Adrenal gland (tissue), 12 donors: ENCODE measurements around the gene CYTH3. TPM values are rescaled to one million over a fixed set of nuclear protein-coding genes. Genes with fewer than 3 reads are reported as not detected.

ENCODE experiments used
- DNase-seq, 7 donors: peaks; one replicate each; pipeline ENCODE4 v3.0.0-alpha.2; 2019 to 2020
- H3K27ac ChIP-seq, 5 donors: fragments of 200-600 bp; sonication (generic) in 4 of 5; 1 replicate in 3 of 5; 2 replicates in 2 of 5; pipeline versions ENCODE4 v1.5.1 to v1.8.0; 2016 to 2020; ENCODE audit warnings: mild to moderate bottlenecking in 1 of 5
- H3K27me3 ChIP-seq: fragments of 200-600 bp; 2 replicates; pipeline ENCODE4 v1.8.0; 2021
- H3K36me3 ChIP-seq, 2 donors: fragments of 200-600 bp; replicated peaks in 1 of 2; 1 replicate in 1 of 2; 2 replicates in 1 of 2; pipeline versions ENCODE4 v1.5.1 to v1.8.0; 2018 to 2022
- H3K4me1 ChIP-seq, 2 donors: fragments of 200-600 bp; replicated peaks in 1 of 2; 1 replicate in 1 of 2; 2 replicates in 1 of 2; pipeline versions ENCODE4 v1.5.1 to v1.8.0; 2018 to 2021
- H3K4me3 ChIP-seq, 4 donors: fragments of 200-600 bp; sonication (generic) in 3 of 4; one replicate each; pipeline ENCODE4 v1.5.1; 2016 to 2018
- H3K9me3 ChIP-seq, 3 donors: fragments of 200-600 bp; sonication (generic) in 1 of 3; replicated peaks in 1 of 3; 1 replicate in 2 of 3; 2 replicates in 1 of 3; pipeline versions ENCODE4 v1.5.1 to v1.8.0; 2016 to 2021
- CTCF ChIP-seq, 6 experiments: fragments of 450-650 bp in 4 of 6; fragments of 200-600 bp in 2 of 6; sonication (generic) in 1 of 6; IDR thresholded peaks; 1 replicate in 5 of 6; 2 replicates in 1 of 6; pipeline versions ENCODE4 v1.5.1 to v1.8.0; 2016 to 2021; ENCODE audit warnings: antibody characterized with exemption in 6 of 6, mild to moderate bottlenecking in 2 of 6, moderate library complexity in 1 of 6
- POLR2A ChIP-seq, 2 donors: fragments of 450-650 bp; IDR thresholded peaks; one replicate each; pipeline ENCODE4 v1.6.1; 2017; ENCODE audit warnings: antibody characterized with exemption in 2 of 2, mild to moderate bottlenecking in 2 of 2, moderate library complexity in 1 of 2
- WGBS, 4 donors: extraction: QIAGEN DNeasy Blood & Tissue Kit in 2 of 4; methylation state at CpG; one replicate each; pipeline versions ENCODE4 v1.1.5 to v1.1.7; 2013 to 2017; 5-methylcytosine and 5-hydroxymethylcytosine counted together
- intact Hi-C, 2 donors: fragments of 100-400 bp; cut with DNase I; formaldehyde crosslinking; loops; one replicate each; pipeline versions ENCODE4 v1.14.1 to v1.15.0; 2022 to 2023
- polyA plus RNA-seq, 3 donors: library from polyadenylated mRNA; stranded (reverse); fragments of 200-250 nt in 2 of 3; fragments of 350-450 nt in 1 of 3; fragmentation: Illumina TruSeq in 1 of 3; extraction: RNeasy Lipid Tissue Mini Kit (QIAGEN cat#74804) in 1 of 3; gene quantifications; one replicate each; pipeline ENCODE4 v1.2.3, GENCODE V29; 2013 to 2014
- total RNA-seq, 9 donors: library from RNA; depleted of rRNA in 4 of 9; stranded (reverse); fragments of >200 nt in 4 of 9; fragments of 120-200 nt in 1 of 9; fragmentation: NEBNext Ultra II Directional in 1 of 9; extraction: Animal tissue kit (Norgen Biotek cat#: 25700) in 1 of 9; gene quantifications; one replicate each; pipeline versions ENCODE4 v1.1.0 to v1.2.4, GENCODE V29; 2013 to 2023
- donor health status: healthy with polysubstance abuse.
- donor health status: Bipolar disorder and iron deficiency.
- donor health status: DM: yes; HTN: yes; CAD: no.
- donor health status: DM: no; HTN: no; CAD: no.
- donor health status: DM: no; HTN: no; CAD: no.
- donor health status: DM: yes; HTN: yes; CAD: no.

CYTH3 gene
- total and polyA plus RNA-seq, 12 donors, result 7.9 to 34.3 (median 17.0) TPM

GRCh38 chr7:6252341-6252746, 20.1 kb downstream of the CYTH3 start:
- WGBS, 4 donors, result 67 to 77% (median 71%) methylated on average over 5 of the region's 5 CpGs
- no peaks in the 10 kb centered on the region for H3K9me3 ChIP-seq
- no peak overlapping the region for H3K27ac ChIP-seq
- TF ChIP-seq POLR2A (IDR thresholded peaks at IDR 0.05), result no peak
- TF ChIP-seq CTCF (IDR thresholded peaks at IDR 0.05), result no peak
- H3K27me3 ChIP-seq, result no peaks in the 10 kb centered on the region
- no peak overlapping the region for H3K4me3 ChIP-seq
- H3K36me3 ChIP-seq, result no peaks in the 10 kb centered on the region
- no peak for DNase-seq
- peaks cover 0 to 29% of the 10 kb centered on the region in 2 donors for H3K4me1 ChIP-seq
- intact Hi-C loops, result no loop called here

DNA sequence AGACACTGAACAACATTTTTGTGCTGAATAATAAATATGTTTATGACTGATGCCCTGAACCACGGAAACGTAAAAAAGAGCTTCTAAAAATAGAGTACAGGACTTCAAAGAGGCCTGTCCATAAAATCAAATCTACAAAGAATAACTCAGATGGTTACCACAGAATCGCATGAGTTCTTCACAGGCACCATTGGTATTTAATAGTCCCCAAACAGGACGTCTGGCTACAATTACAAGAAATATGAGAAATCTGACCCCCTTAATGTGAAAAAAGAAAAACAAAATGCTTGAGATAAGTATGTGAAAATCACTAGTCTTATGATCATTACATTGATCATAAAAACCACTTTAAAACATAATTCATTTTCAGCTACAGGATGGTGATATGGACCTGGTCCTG, 20.8 kb downstream of the CYTH3 start:
- DNase-seq, result no peak
- Histone ChIP-seq H3K36me3 (no peaks in the 10 kb centered on the region), H3K4me3 (no peak overlapping the region), H3K27ac (no peak overlapping the region), H3K9me3 (no peaks in the 10 kb centered on the region), H3K4me1 (peaks cover 0 to 28% of the 10 kb centered on the region in 2 donors), H3K27me3 (no peaks in the 10 kb centered on the region)
- intact Hi-C loops, result no loop called here
- TF ChIP-seq CTCF (IDR thresholded peaks at IDR 0.05), result no peak
- WGBS, 4 donors, result 48 to 57% (median 52%) methylated on average over 4 of the region's 4 CpGs

- H3K27ac ChIP-seq, result no peak overlapping the region
- 71 to 85% (median 82%) methylated on average over 3 to 4 of the region's 4 CpGs for WGBS, 4 donors
- H3K27me3 ChIP-seq, result no peaks in the 10 kb centered on the region
- no peaks in the 10 kb centered on the region for H3K9me3 ChIP-seq
- H3K4me1 ChIP-seq, result peaks cover 0 to 32% of the 10 kb centered on the region in 2 donors
- intact Hi-C loops, result no loop called here
- TF ChIP-seq POLR2A (IDR thresholded peaks at IDR 0.05) (no peak), CTCF (IDR thresholded peaks at IDR 0.05) (no peak)
- no peaks in the 10 kb centered on the region for H3K36me3 ChIP-seq
- DNase-seq, result no peak
- H3K4me3 ChIP-seq, result no peak overlapping the region
These were observed 22.0 kb downstream of the CYTH3 start for GRCh38 chr7:6250364-6250833.

GRCh38 chr7:6249043-6249442, 23.4 kb downstream of the CYTH3 start:
- H3K27me3 ChIP-seq, result no peaks in the 10 kb centered on the region
- 96 to 98% (median 96%) methylated on average over 4 of the region's 4 CpGs for WGBS, 4 donors
- TF ChIP-seq CTCF (IDR thresholded peaks at IDR 0.05) (no peak), POLR2A (IDR thresholded peaks at IDR 0.05) (no peak)
- H3K9me3 ChIP-seq, result no peaks in the 10 kb centered on the region
- intact Hi-C loops, result no loop called here
- no peaks in the 10 kb centered on the region for H3K36me3 ChIP-seq
- DNase-seq, result no peak
- no peak overlapping the region for H3K4me3 ChIP-seq
- peaks cover 0 to 33% of the 10 kb centered on the region in 2 donors for H3K4me1 ChIP-seq
- H3K27ac ChIP-seq, result no peak overlapping the region
